Lung (tissue), 12 donors: ENCODE data around the gene AMDHD2. TPM values are rescaled to one million over a fixed set of nuclear protein-coding genes. Genes with fewer than 3 reads are reported as not detected.

Experiments used
- ATAC-seq: fragments of 200-7000 bp; cut with Tn5 transposase; one replicate; pipeline ENCODE4 v1.9.1; 2020; ENCODE audit warnings: moderate number of reproducible peaks; ENCODE audit not compliant: insufficient read depth, low FRiP score
- DNase-seq, 3 donors: peaks; one replicate each; pipeline ENCODE4 v3.0.0-alpha.2; 2013 to 2017
- H3K27ac ChIP-seq, 2 donors: one replicate each; pipeline ENCODE4 v1.5.1; 2013; ENCODE audit warnings: mild to moderate bottlenecking in 2 of 2, moderate library complexity in 2 of 2, control low read depth in 1 of 2, inconsistent platforms in 1 of 2, low read depth in 1 of 2, low read length in 1 of 2
- H3K27me3 ChIP-seq, 3 donors: one replicate each; pipeline ENCODE4 v1.5.1; 2013; ENCODE audit warnings: low read length in 2 of 3; ENCODE audit not compliant: control insufficient read depth in 3 of 3, insufficient read depth in 3 of 3
- H3K36me3 ChIP-seq, 4 donors: one replicate each; pipeline ENCODE4 v1.5.1; 2013; ENCODE audit warnings: low read length in 4 of 4, mild to moderate bottlenecking in 1 of 4, moderate library complexity in 1 of 4; ENCODE audit not compliant: control insufficient read depth in 4 of 4, insufficient read depth in 4 of 4
- H3K4me1 ChIP-seq, 5 donors: one replicate each; pipeline ENCODE4 v1.5.1; 2013; ENCODE audit warnings: low read length in 5 of 5, mild to moderate bottlenecking in 2 of 5, moderate library complexity in 1 of 5; ENCODE audit not compliant: control insufficient read depth in 5 of 5, insufficient read depth in 5 of 5
- H3K4me3 ChIP-seq: one replicate; pipeline ENCODE4 v1.5.1; 2013; ENCODE audit warnings: mild to moderate bottlenecking, control low read depth, moderate library complexity
- H3K9ac ChIP-seq, 2 donors: one replicate each; pipeline ENCODE4 v1.5.1; 2013; ENCODE audit warnings: low read length in 2 of 2, control low read depth in 1 of 2; ENCODE audit not compliant: insufficient read depth in 1 of 2
- H3K9me3 ChIP-seq, 4 donors: one replicate each; pipeline ENCODE4 v1.5.1; 2013; ENCODE audit warnings: low read length in 3 of 4, mild to moderate bottlenecking in 1 of 4, moderate library complexity in 1 of 4; ENCODE audit not compliant: control insufficient read depth in 4 of 4, insufficient read depth in 3 of 4
- WGBS, 2 donors: extraction: QIAGEN DNeasy Blood & Tissue Kit; methylation state at CpG; one replicate each; pipeline ENCODE4 v1.1.7; 2013; 5-methylcytosine and 5-hydroxymethylcytosine counted together
- polyA plus RNA-seq, 2 donors: library from polyadenylated mRNA; stranded (reverse); fragments of 200-250 nt; gene quantifications; one replicate each; pipeline ENCODE4 v1.2.1, GENCODE V29; 2013
- total RNA-seq, 2 donors: library from RNA; depleted of rRNA in 1 of 2; stranded (reverse); fragments of >200 nt in 1 of 2; gene quantifications; one replicate each; pipeline ENCODE4 v1.2.1, GENCODE V29; 2014 to 2021
- TF ChIP-seq, protein P1 (sequence below): IDR thresholded peaks from 2 replicates; pipeline ENCODE4 v1.5.1; 2012; ENCODE audit warnings: mild to moderate bottlenecking; ENCODE audit errors: control extremely low read depth, extremely low read depth
- donor health status: control.
- donor health status: control.
- donor health status: Bipolar disorder and iron deficiency.
- donor health status: healthy.
- donor health status: DM: yes; HTN: yes; CAD: no.

Gene AMDHD2
- total and polyA plus RNA-seq, 4 donors, result 27.2 to 60.4 (median 51.9) TPM

DNA sequence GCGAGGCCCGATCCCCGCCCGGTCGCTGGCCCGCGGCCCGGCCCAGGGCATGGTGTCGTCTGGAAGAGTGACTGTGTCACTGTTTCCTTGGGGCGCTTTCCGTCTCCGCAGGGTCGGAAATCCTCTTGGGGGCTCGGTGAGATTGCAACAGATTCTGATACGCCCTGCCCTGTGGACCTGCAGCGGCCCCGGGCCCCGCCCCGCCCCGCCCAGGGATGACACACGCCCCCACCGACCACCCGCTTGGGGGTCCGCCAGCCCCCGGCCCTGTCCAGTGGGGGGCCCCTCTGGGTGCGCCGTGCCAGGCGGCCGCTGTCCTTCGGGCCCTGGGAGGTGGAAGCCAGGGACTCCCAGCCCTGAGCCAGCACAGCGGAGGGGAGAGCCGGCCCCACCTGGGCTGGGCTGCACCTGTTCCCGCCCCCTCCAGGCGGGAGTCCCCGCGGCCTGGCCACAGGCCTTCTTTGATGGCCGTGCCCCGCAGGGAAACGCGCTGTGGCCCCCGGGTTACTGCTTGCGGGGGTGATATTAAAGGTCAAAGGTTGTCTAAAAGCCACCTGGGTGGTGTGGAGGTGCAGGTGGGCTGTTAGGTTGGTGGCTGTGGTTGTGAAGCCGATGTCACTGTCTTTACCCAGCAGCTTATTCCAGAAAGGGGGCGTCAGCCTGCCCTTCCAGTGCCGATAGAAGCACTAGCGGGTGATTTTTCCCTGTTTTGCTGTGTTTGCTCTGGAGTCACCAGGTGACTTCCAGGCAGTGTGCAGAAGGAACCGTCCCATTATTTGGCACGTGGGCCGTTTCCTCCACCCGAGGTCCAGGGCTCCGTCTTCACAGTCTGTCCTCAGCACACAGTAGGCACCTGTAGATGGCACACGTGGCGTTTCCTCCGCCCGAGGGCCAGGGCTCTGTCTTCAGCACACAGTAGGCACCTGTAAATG, 44.5 kb upstream of the AMDHD2 start:
- peaks cover 0 to 2% (median 0%) of the 10 kb centered on the region in 4 donors for H3K36me3 ChIP-seq
- WGBS, 2 donors, result 12 to 17% methylated on average over 47 to 55 of the region's 55 CpGs
- H3K9me3 ChIP-seq, result no peaks in the 10 kb centered on the region
- peak overlapping the region; percentile 64 for H3K4me3 ChIP-seq
- peak; percentile 47 to 54 (median 48) for DNase-seq
- TF ChIP-seq, protein P1, sequence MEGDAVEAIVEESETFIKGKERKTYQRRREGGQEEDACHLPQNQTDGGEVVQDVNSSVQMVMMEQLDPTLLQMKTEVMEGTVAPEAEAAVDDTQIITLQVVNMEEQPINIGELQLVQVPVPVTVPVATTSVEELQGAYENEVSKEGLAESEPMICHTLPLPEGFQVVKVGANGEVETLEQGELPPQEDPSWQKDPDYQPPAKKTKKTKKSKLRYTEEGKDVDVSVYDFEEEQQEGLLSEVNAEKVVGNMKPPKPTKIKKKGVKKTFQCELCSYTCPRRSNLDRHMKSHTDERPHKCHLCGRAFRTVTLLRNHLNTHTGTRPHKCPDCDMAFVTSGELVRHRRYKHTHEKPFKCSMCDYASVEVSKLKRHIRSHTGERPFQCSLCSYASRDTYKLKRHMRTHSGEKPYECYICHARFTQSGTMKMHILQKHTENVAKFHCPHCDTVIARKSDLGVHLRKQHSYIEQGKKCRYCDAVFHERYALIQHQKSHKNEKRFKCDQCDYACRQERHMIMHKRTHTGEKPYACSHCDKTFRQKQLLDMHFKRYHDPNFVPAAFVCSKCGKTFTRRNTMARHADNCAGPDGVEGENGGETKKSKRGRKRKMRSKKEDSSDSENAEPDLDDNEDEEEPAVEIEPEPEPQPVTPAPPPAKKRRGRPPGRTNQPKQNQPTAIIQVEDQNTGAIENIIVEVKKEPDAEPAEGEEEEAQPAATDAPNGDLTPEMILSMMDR, result no peak
- no peak overlapping the region for H3K9ac ChIP-seq
- ATAC-seq, result no peak
- peak overlapping the region in 1 of 2 donors; percentile 42 for H3K27ac ChIP-seq
- peaks cover 0 to 2% (median 0%) of the 10 kb centered on the region in 3 donors for H3K27me3 ChIP-seq
- H3K4me1 ChIP-seq, result peaks cover 8 to 53% (median 19%) of the 10 kb centered on the region in 5 donors

GRCh38 chr16:2476345-2476720, 43.8 kb upstream of the AMDHD2 start:
- no peak overlapping the region for H3K4me3 ChIP-seq

DNA sequence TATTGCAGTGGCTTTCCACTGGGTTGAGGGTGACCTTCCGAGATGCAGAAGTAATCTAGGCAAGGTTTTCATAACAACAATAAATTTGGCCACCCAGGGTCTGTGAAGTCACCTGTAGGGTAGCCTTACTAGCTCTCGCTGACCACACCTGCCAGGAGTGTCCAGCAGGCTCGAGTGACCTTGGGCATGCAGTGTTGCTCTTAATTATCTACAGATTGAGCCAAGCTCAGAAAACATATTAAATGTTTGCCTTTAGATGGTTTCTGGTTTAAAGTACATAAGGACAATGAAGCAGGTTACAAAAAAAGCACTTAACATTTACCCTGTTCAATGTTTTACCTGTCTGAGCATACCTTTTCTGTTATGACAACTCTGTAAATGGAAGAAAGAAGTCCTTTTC, 43.4 kb upstream of the AMDHD2 start:
- H3K27ac ChIP-seq, result no peak overlapping the region
- H3K4me1 ChIP-seq, result peaks cover 8 to 49% (median 16%) of the 10 kb centered on the region in 5 donors
- no peak overlapping the region for H3K4me3 ChIP-seq
- WGBS, 2 donors, result 68 to 83% methylated on average over 3 of the region's 3 CpGs
- peaks cover 0 to 2% (median 0%) of the 10 kb centered on the region in 4 donors for H3K36me3 ChIP-seq
- H3K9me3 ChIP-seq, result no peaks in the 10 kb centered on the region
- H3K9ac ChIP-seq, result no peak overlapping the region
- ATAC-seq (no peak), DNase-seq (no peak)
- peaks cover 0 to 2% (median 0%) of the 10 kb centered on the region in 3 donors for H3K27me3 ChIP-seq
- TF ChIP-seq, protein P1, result no peak

More at GRCh38 chr16:2476345-2476720, 43.8 kb upstream of the AMDHD2 start:
- DNase-seq, result no peak
- Histone ChIP-seq H3K27me3 (peaks cover 0 to 2% (median 0%) of the 10 kb centered on the region in 3 donors), H3K9me3 (no peaks in the 10 kb centered on the region), H3K4me1 (peaks cover 8 to 50% (median 19%) of the 10 kb centered on the region in 5 donors), H3K9ac (no peak overlapping the region), H3K27ac (peak overlapping the region in 1 of 2 donors; percentile 26), H3K36me3 (peaks cover 0 to 2% (median 0%) of the 10 kb centered on the region in 4 donors)
- ATAC-seq, result no peak
- 76 to 81% methylated on average over 9 of the region's 9 CpGs for WGBS, 2 donors
- TF ChIP-seq, protein P1, result no peak
